ENCODE measurements around the gene DUSP12. TPM values are rescaled to one million over a fixed set of nuclear protein-coding genes. Genes with fewer than 3 reads are reported as not detected.

Gene DUSP12
- total RNA-seq, 1 donor from 2014 or later, result 34.1 TPM

DNA sequence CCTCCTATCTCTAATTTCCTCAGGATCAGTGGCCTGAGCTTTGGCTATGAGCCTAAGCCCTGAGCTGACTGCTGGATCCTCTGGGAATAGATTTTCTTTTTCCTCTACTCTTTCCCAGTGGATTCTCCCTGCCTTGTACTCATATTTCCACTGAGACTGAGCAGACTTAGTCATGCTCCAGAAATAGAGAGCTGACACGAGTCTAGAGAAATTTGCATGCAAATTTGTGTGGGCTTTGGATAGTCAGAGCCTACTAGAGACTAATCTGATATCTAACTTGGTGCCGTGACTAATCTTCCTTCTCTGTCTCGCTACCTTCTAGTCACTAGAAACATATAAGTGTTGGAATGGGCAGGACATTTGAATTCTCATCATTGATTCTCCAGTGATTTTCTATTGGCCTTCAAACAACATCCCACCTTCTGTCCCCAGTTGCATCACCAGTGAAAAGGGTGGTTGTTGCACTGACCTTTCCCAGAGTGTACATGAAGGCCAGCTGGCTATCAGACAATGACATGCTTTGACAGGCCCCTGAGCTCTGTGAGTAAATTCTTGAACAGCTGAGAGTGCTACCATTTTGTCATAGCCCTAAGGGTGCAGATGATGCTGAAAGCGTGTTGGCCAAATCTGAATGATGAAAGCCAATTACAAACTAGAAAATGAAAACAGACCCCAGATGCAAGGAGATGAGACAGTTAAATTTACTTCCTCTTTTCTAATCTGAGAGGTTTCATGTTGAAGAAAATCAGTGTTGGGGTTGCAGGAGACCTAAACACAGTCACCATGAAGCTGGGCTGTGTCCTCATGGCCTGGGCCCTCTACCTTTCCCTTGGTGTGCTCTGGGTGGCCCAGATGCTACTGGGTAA lies 42.9 kb upstream of the DUSP12 start, which contains the start of gene FCRLA:
Gene FCRLA, plus strand, starts transcription at position 748 of the 866 bp plus-strand sequence. Its CDS starts 36 bp downstream, at position 784.
- TF ChIP-seq, protein P1, sequence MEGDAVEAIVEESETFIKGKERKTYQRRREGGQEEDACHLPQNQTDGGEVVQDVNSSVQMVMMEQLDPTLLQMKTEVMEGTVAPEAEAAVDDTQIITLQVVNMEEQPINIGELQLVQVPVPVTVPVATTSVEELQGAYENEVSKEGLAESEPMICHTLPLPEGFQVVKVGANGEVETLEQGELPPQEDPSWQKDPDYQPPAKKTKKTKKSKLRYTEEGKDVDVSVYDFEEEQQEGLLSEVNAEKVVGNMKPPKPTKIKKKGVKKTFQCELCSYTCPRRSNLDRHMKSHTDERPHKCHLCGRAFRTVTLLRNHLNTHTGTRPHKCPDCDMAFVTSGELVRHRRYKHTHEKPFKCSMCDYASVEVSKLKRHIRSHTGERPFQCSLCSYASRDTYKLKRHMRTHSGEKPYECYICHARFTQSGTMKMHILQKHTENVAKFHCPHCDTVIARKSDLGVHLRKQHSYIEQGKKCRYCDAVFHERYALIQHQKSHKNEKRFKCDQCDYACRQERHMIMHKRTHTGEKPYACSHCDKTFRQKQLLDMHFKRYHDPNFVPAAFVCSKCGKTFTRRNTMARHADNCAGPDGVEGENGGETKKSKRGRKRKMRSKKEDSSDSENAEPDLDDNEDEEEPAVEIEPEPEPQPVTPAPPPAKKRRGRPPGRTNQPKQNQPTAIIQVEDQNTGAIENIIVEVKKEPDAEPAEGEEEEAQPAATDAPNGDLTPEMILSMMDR (IDR thresholded peaks at IDR 0.05), result no peak
- TF ChIP-seq POLR2AphosphoS5 (IDR thresholded peaks at IDR 0.05; ENCODE audit: insufficient read depth in 1 of 2, low read depth in 1 of 2) (no peak), POLR2A (IDR thresholded peaks at IDR 0.05) (no peak)
- Histone ChIP-seq H3K27ac (no peak within 1 kb of the TSS), H3K9me3 (no peaks in the 10 kb centered on the region), H3K4me1 (no peaks in the 10 kb centered on the region), H3K27me3 (no peaks in the 10 kb centered on the region), H3K36me3 (no peaks in the 10 kb centered on the region), H3K4me3 (no peak within 1 kb of the TSS)
- intact Hi-C loops (cut with DNase I), result no loop called here
- no peak for DNase-seq (ENCODE audit: extremely low spot score in 2 of 2)

DNA sequence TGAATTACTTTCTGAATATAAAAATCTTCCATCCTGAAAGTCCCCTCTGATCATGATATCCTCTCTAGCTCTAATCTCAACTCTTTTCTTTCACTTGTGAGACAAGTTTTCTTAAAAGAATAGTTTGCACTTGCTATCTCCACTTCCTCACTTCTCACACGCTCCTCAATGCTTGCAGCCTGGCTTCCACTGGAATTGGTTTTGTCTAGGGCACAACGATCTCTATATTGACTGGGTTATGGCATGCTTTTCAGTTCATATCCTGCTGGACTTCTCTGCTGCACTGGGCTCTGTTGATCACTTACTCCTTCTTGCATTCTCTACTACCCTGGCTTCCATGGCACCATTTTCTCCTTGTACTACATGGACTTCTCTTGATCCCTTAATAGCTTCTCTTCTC lies 42.1 kb upstream of the DUSP12 start:
- TF ChIP-seq, protein P1 (IDR thresholded peaks at IDR 0.05), result no peak
- TF ChIP-seq POLR2A (IDR thresholded peaks at IDR 0.05) (no peak), POLR2AphosphoS5 (IDR thresholded peaks at IDR 0.05; ENCODE audit: insufficient read depth in 1 of 2, low read depth in 1 of 2) (no peak)
- Histone ChIP-seq H3K36me3 (no peaks in the 10 kb centered on the region), H3K9me3 (no peaks in the 10 kb centered on the region), H3K4me3 (no peak overlapping the region), H3K27ac (no peak overlapping the region), H3K27me3 (no peaks in the 10 kb centered on the region), H3K4me1 (no peaks in the 10 kb centered on the region)
- intact Hi-C loops (cut with DNase I), result no loop called here
- no peak for DNase-seq (ENCODE audit: extremely low spot score in 2 of 2)

DNA sequence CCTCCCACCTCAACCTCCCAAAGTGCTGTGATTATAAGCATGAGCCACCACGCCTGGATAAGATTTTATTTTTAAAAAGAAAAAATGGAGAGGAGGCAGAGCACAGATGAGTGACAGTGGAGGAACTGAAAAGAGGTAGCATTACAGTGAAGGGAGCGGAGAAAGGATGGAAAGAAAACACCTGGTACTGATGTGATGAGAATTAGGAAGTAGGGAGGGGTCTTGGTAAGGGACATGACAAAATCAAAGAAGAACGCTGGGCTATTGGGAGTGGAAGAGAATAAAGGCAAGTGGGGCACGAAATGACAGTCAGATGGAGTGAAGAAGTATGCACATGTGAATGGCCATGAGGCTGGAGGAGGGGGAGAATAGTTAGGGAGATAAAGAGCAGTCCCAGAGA lies 40.2 kb upstream of the DUSP12 start:
- H3K27ac ChIP-seq, result no peak overlapping the region
- intact Hi-C loops (cut with DNase I), result no loop called here
- TF ChIP-seq POLR2AphosphoS5 (IDR thresholded peaks at IDR 0.05; ENCODE audit: insufficient read depth in 1 of 2, low read depth in 1 of 2) (no peak), POLR2A (IDR thresholded peaks at IDR 0.05) (no peak)
- H3K36me3 ChIP-seq, result no peaks in the 10 kb centered on the region
- no peak overlapping the region for H3K4me3 ChIP-seq
- no peaks in the 10 kb centered on the region for H3K27me3 ChIP-seq
- no peaks in the 10 kb centered on the region for H3K9me3 ChIP-seq
- H3K4me1 ChIP-seq, result no peaks in the 10 kb centered on the region
- DNase-seq (ENCODE audit: extremely low spot score in 2 of 2), result no peak

DNA sequence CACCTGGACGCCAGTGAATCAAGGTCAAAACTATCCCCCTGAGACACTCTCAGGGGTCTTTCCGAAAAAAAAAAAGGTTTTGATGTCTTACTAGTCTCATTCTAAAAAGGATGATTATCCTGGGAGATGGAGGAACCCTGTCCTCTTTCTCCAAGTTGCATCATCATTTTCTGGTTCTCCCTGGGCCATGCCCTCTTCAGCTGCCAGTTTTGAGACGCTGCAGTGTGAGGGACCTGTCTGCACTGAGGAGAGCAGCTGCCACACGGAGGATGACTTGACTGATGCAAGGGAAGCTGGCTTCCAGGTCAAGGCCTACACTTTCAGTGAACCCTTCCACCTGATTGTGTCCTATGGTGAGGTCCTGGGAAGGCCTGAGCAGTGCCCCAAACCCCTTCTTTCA lies 39.0 kb upstream of the DUSP12 start:
- no peak for DNase-seq (ENCODE audit: extremely low spot score in 2 of 2)
- intact Hi-C loops (cut with DNase I), result no loop called here
- no peaks in the 10 kb centered on the region for H3K36me3 ChIP-seq
- no peaks in the 10 kb centered on the region for H3K27me3 ChIP-seq
- TF ChIP-seq POLR2A (IDR thresholded peaks at IDR 0.05), result no peak
- no peak for TF ChIP-seq POLR2AphosphoS5 (IDR thresholded peaks at IDR 0.05; ENCODE audit: insufficient read depth in 1 of 2, low read depth in 1 of 2)
- TF ChIP-seq, protein P1 (IDR thresholded peaks at IDR 0.05), result no peak
- H3K9me3 ChIP-seq, result no peaks in the 10 kb centered on the region
- H3K4me3 ChIP-seq, result no peak overlapping the region
- H3K4me1 ChIP-seq, result no peaks in the 10 kb centered on the region
- no peak overlapping the region for H3K27ac ChIP-seq

DNA sequence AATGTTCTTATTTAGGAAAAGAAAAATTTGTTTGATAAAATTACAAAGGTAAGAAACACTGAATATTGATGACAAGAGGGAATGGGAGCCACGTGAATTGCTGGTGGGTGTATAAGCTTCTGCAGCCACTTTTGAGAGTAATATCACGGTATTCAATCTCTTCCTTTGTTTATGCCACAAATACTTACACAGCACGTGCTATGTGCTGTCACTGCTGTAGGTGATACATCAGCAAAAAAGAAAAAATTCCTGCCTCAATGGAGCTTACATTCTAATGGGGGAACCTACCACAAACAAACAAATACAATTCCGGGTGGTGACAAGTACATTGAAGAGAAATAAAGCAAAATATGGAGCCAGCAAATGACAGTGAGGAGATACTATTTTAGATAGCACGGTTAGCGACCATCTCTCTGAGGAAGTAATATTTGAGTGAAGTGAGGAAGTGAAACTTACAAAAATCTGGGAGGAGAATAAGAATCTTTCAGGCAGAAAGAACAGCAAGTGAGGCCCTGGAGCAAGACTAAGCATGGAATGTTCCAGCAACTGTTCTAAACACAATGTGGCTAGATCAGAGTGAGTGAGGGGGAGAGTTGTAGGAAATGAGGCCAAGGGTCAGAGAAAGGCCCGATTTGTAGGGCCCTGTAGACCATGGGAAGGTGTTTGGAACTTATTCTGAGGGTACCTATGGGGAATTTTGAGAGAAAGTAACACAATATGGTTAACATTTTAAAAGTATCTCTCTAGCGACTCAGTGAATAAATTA lies 30.8 kb upstream of the DUSP12 start:
- H3K4me1 ChIP-seq, result no peaks in the 10 kb centered on the region
- TF ChIP-seq POLR2A (IDR thresholded peaks at IDR 0.05), result no peak
- no peak for TF ChIP-seq POLR2AphosphoS5 (IDR thresholded peaks at IDR 0.05; ENCODE audit: insufficient read depth in 1 of 2, low read depth in 1 of 2)
- TF ChIP-seq, protein P1 (IDR thresholded peaks at IDR 0.05), result no peak
- H3K9me3 ChIP-seq, result no peaks in the 10 kb centered on the region
- no peak overlapping the region for H3K4me3 ChIP-seq
- intact Hi-C loops (cut with DNase I), result no loop called here
- no peaks in the 10 kb centered on the region for H3K27me3 ChIP-seq
- no peak overlapping the region for H3K27ac ChIP-seq
- no peaks in the 10 kb centered on the region for H3K36me3 ChIP-seq
- DNase-seq (ENCODE audit: extremely low spot score in 2 of 2), result no peak

All from vagina (tissue), 2 donors.